Hepatocyte (in vitro differentiated cells): Measurements from ENCODE around the gene KCNK6.

Source experiments
- EZH2phosphoT487 ChIP-seq: fragments of 200-600 bp; sonication (generic); IDR thresholded peaks from one replicate; pipeline ENCODE4 v1.6.1; 2018; ENCODE audit warnings: antibody characterized with exemption, mild to moderate bottlenecking, low read depth, moderate library complexity; ENCODE audit not compliant: unreplicated experiment, severe bottlenecking
- TF ChIP-seq, protein P1 (sequence below): fragments of 200-600 bp; sonication (generic); IDR thresholded peaks from 2 replicates; pipeline ENCODE4 v1.5.1; 2016; ENCODE audit warnings: antibody characterized with exemption, mild to moderate bottlenecking; ENCODE audit not compliant: poor library complexity

DNA sequence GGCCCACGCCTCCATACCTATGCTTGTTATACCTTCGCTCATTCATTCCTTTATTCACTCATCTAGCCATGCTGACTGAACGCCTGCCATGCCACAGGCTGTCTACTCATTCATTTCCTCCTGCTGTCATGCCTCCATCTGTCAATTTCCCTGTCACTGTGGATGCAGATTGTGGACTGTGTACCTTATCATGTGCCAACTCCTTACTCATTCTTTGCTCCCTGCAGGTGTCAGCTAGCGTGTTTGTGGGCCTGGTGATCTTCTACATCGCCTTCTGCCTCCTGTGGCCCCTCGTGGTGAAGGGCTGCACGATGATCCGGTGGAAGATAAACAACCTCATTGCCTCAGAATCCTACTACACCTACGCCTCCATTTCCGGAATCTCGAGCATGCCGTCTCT is 50.7 kb downstream of the KCNK6 start:
- TF ChIP-seq, protein P1, sequence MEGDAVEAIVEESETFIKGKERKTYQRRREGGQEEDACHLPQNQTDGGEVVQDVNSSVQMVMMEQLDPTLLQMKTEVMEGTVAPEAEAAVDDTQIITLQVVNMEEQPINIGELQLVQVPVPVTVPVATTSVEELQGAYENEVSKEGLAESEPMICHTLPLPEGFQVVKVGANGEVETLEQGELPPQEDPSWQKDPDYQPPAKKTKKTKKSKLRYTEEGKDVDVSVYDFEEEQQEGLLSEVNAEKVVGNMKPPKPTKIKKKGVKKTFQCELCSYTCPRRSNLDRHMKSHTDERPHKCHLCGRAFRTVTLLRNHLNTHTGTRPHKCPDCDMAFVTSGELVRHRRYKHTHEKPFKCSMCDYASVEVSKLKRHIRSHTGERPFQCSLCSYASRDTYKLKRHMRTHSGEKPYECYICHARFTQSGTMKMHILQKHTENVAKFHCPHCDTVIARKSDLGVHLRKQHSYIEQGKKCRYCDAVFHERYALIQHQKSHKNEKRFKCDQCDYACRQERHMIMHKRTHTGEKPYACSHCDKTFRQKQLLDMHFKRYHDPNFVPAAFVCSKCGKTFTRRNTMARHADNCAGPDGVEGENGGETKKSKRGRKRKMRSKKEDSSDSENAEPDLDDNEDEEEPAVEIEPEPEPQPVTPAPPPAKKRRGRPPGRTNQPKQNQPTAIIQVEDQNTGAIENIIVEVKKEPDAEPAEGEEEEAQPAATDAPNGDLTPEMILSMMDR: no peak
- TF ChIP-seq EZH2phosphoT487: no peak
